A549 (cell line): ENCODE data around the gene ITPKB.

Experiments
- CTCF ChIP-seq: fragments of >200 bp; sonication (Bioruptor Twin); formaldehyde crosslinking; IDR thresholded peaks from 3 replicates; pipeline ENCODE4 v1.5.1; 2016
- ESRRA ChIP-seq: fragments of 150-350 bp; IDR thresholded peaks from 2 replicates; pipeline ENCODE4 v1.6.1; 2014; ENCODE audit warnings: mild to moderate bottlenecking, low read length, borderline replicate concordance
- POLR2A ChIP-seq: IDR thresholded peaks from 2 replicates; pipeline ENCODE4 v1.6.1; 2012; ENCODE audit warnings: mild to moderate bottlenecking, low read length
- POLR2AphosphoS2 ChIP-seq: conservative IDR thresholded peaks from 2 replicates; pipeline ENCODE4 v1.6.1; 2012; ENCODE audit warnings: low read length, improper control_type of control experiment, inconsistent platforms
- REST ChIP-seq: fragments of 200-600 bp; sonication (generic); IDR thresholded peaks from 2 replicates; pipeline ENCODE4 v1.6.1; 2016; ENCODE audit warnings: antibody characterized with exemption, mild to moderate bottlenecking, moderate library complexity
- ZFP36 ChIP-seq: fragments of 450-650 bp; IDR thresholded peaks from 2 replicates; pipeline ENCODE4 v1.6.1; 2014; ENCODE audit warnings: borderline replicate concordance; ENCODE audit not compliant: partially characterized antibody
- ZNF302 ChIP-seq: fragments of 250-450 bp; sonication (Bioruptor Pico); IDR thresholded peaks from 2 replicates; pipeline ENCODE4 v1.9.0; 2021; ENCODE audit warnings: inconsistent platforms, mild to moderate bottlenecking, moderate library complexity

GRCh38 chr1:226601456-226601855, 137.6 kb downstream of the ITPKB start:
- no peak for TF ChIP-seq CTCF
- no peak for TF ChIP-seq ZFP36
- no peak for TF ChIP-seq ESRRA
- no peak for TF ChIP-seq POLR2A
- no peak for TF ChIP-seq ZNF302 (CRISPR knock-in tag)
- TF ChIP-seq REST, result no peak
- TF ChIP-seq POLR2AphosphoS2, result no peak
